ENCODE measurements around the gene MROH7.

Gene MROH7

GRCh38 chr1:54602554-54602953 is 39.0 kb upstream of the MROH7 start:
- Histone ChIP-seq H3K9me3 (ENCODE audit: control insufficient read depth, low read length) (no peaks in the 10 kb centered on the region), H3K4me1 (ENCODE audit: control insufficient read depth, insufficient read depth, low read length, poor library complexity, severe bottlenecking) (no peaks in the 10 kb centered on the region), H3K27me3 (replicated peaks; ENCODE audit: control insufficient read depth, insufficient read depth, low read length, poor library complexity, severe bottlenecking) (no peaks in the 10 kb centered on the region), H3K4me3 (ENCODE audit: insufficient read depth, low read depth, low read length, poor library complexity, severe bottlenecking) (no peak overlapping the region), H3K27ac (ENCODE audit: insufficient read depth, low read length, poor library complexity, severe bottlenecking) (no peak overlapping the region), H3K36me3 (ENCODE audit: control insufficient read depth, insufficient read depth, low read length) (no peaks in the 10 kb centered on the region)
- DNase-seq = no peak

- no peaks in the 10 kb centered on the region for H3K27me3 ChIP-seq (replicated peaks; ENCODE audit: control insufficient read depth, insufficient read depth, low read length, poor library complexity, severe bottlenecking)
- no peak overlapping the region for H3K4me3 ChIP-seq (ENCODE audit: insufficient read depth, low read depth, low read length, poor library complexity, severe bottlenecking)
- H3K36me3 ChIP-seq (ENCODE audit: control insufficient read depth, insufficient read depth, low read length) = no peaks in the 10 kb centered on the region
- DNase-seq = no peak
- H3K9me3 ChIP-seq (ENCODE audit: control insufficient read depth, low read length) = no peaks in the 10 kb centered on the region
- H3K4me1 ChIP-seq (ENCODE audit: control insufficient read depth, insufficient read depth, low read length, poor library complexity, severe bottlenecking) = no peaks in the 10 kb centered on the region
- H3K27ac ChIP-seq (ENCODE audit: insufficient read depth, low read length, poor library complexity, severe bottlenecking) = no peak overlapping the region
Observed at GRCh38 chr1:54603241-54603640, 38.3 kb upstream of the MROH7 start.

- Histone ChIP-seq H3K27ac (ENCODE audit: insufficient read depth, low read length, poor library complexity, severe bottlenecking) (no peak overlapping the region), H3K4me1 (ENCODE audit: control insufficient read depth, insufficient read depth, low read length, poor library complexity, severe bottlenecking) (no peaks in the 10 kb centered on the region), H3K36me3 (ENCODE audit: control insufficient read depth, insufficient read depth, low read length) (no peaks in the 10 kb centered on the region)
Observed at GRCh38 chr1:54604051-54604450, 37.5 kb upstream of the MROH7 start.

GRCh38 chr1:54604572-54605370 is 36.8 kb upstream of the MROH7 start:
- H3K4me3 ChIP-seq (ENCODE audit: insufficient read depth, low read depth, low read length, poor library complexity, severe bottlenecking) = no peak overlapping the region
- no peaks in the 10 kb centered on the region for H3K9me3 ChIP-seq (ENCODE audit: control insufficient read depth, low read length)
- DNase-seq = no peak
- no peaks in the 10 kb centered on the region for H3K27me3 ChIP-seq (replicated peaks; ENCODE audit: control insufficient read depth, insufficient read depth, low read length, poor library complexity, severe bottlenecking)
- H3K27ac ChIP-seq (ENCODE audit: insufficient read depth, low read length, poor library complexity, severe bottlenecking) = no peak overlapping the region
- no peaks in the 10 kb centered on the region for H3K36me3 ChIP-seq (ENCODE audit: control insufficient read depth, insufficient read depth, low read length)
- H3K4me1 ChIP-seq (ENCODE audit: control insufficient read depth, insufficient read depth, low read length, poor library complexity, severe bottlenecking) = no peaks in the 10 kb centered on the region

More at GRCh38 chr1:54604051-54604450, 37.5 kb upstream of the MROH7 start:
- DNase-seq = no peak
- H3K4me3 ChIP-seq (ENCODE audit: insufficient read depth, low read depth, low read length, poor library complexity, severe bottlenecking) = no peak overlapping the region
- H3K9me3 ChIP-seq (ENCODE audit: control insufficient read depth, low read length) = no peaks in the 10 kb centered on the region
- H3K27me3 ChIP-seq (replicated peaks; ENCODE audit: control insufficient read depth, insufficient read depth, low read length, poor library complexity, severe bottlenecking) = no peaks in the 10 kb centered on the region

- H3K27ac ChIP-seq (ENCODE audit: insufficient read depth, low read length, poor library complexity, severe bottlenecking) = no peak overlapping the region
- no peaks in the 10 kb centered on the region for H3K4me1 ChIP-seq (ENCODE audit: control insufficient read depth, insufficient read depth, low read length, poor library complexity, severe bottlenecking)
- no peak for DNase-seq
- no peak overlapping the region for H3K4me3 ChIP-seq (ENCODE audit: insufficient read depth, low read depth, low read length, poor library complexity, severe bottlenecking)
- H3K36me3 ChIP-seq (ENCODE audit: control insufficient read depth, insufficient read depth, low read length) = no peaks in the 10 kb centered on the region
- no peaks in the 10 kb centered on the region for H3K9me3 ChIP-seq (ENCODE audit: control insufficient read depth, low read length)
- H3K27me3 ChIP-seq (replicated peaks; ENCODE audit: control insufficient read depth, insufficient read depth, low read length, poor library complexity, severe bottlenecking) = no peaks in the 10 kb centered on the region
Observed at GRCh38 chr1:54606096-54606989, 35.2 kb upstream of the MROH7 start.

- Histone ChIP-seq H3K27ac (ENCODE audit: insufficient read depth, low read length, poor library complexity, severe bottlenecking) (no peak overlapping the region), H3K9me3 (ENCODE audit: control insufficient read depth, low read length) (no peaks in the 10 kb centered on the region), H3K4me3 (ENCODE audit: insufficient read depth, low read depth, low read length, poor library complexity, severe bottlenecking) (no peak overlapping the region), H3K4me1 (ENCODE audit: control insufficient read depth, insufficient read depth, low read length, poor library complexity, severe bottlenecking) (no peaks in the 10 kb centered on the region), H3K36me3 (ENCODE audit: control insufficient read depth, insufficient read depth, low read length) (no peaks in the 10 kb centered on the region), H3K27me3 (replicated peaks; ENCODE audit: control insufficient read depth, insufficient read depth, low read length, poor library complexity, severe bottlenecking) (no peaks in the 10 kb centered on the region)
- no peak for DNase-seq
Observed at GRCh38 chr1:54606990-54607325, 34.6 kb upstream of the MROH7 start.

GRCh38 chr1:54607821-54608565 is 33.6 kb upstream of the MROH7 start:
- H3K36me3 ChIP-seq (ENCODE audit: control insufficient read depth, insufficient read depth, low read length) = no peaks in the 10 kb centered on the region
- H3K27ac ChIP-seq (ENCODE audit: insufficient read depth, low read length, poor library complexity, severe bottlenecking) = no peak overlapping the region
- no peaks in the 10 kb centered on the region for H3K9me3 ChIP-seq (ENCODE audit: control insufficient read depth, low read length)
- H3K27me3 ChIP-seq (replicated peaks; ENCODE audit: control insufficient read depth, insufficient read depth, low read length, poor library complexity, severe bottlenecking) = no peaks in the 10 kb centered on the region
- no peak for DNase-seq
- no peak overlapping the region for H3K4me3 ChIP-seq (ENCODE audit: insufficient read depth, low read depth, low read length, poor library complexity, severe bottlenecking)
- H3K4me1 ChIP-seq (ENCODE audit: control insufficient read depth, insufficient read depth, low read length, poor library complexity, severe bottlenecking) = no peaks in the 10 kb centered on the region

GRCh38 chr1:54608566-54609230 is 32.9 kb upstream of the MROH7 start:
- Histone ChIP-seq H3K4me1 (ENCODE audit: control insufficient read depth, insufficient read depth, low read length, poor library complexity, severe bottlenecking) (no peaks in the 10 kb centered on the region), H3K9me3 (ENCODE audit: control insufficient read depth, low read length) (no peaks in the 10 kb centered on the region), H3K4me3 (ENCODE audit: insufficient read depth, low read depth, low read length, poor library complexity, severe bottlenecking) (no peak overlapping the region), H3K36me3 (ENCODE audit: control insufficient read depth, insufficient read depth, low read length) (no peaks in the 10 kb centered on the region), H3K27me3 (replicated peaks; ENCODE audit: control insufficient read depth, insufficient read depth, low read length, poor library complexity, severe bottlenecking) (no peaks in the 10 kb centered on the region), H3K27ac (ENCODE audit: insufficient read depth, low read length, poor library complexity, severe bottlenecking) (no peak overlapping the region)
- DNase-seq = no peak

GRCh38 chr1:54609301-54609921 is 32.2 kb upstream of the MROH7 start:
- no peaks in the 10 kb centered on the region for H3K4me1 ChIP-seq (ENCODE audit: control insufficient read depth, insufficient read depth, low read length, poor library complexity, severe bottlenecking)
- no peaks in the 10 kb centered on the region for H3K27me3 ChIP-seq (replicated peaks; ENCODE audit: control insufficient read depth, insufficient read depth, low read length, poor library complexity, severe bottlenecking)
- DNase-seq = no peak
- H3K27ac ChIP-seq (ENCODE audit: insufficient read depth, low read length, poor library complexity, severe bottlenecking) = no peak overlapping the region
- H3K9me3 ChIP-seq (ENCODE audit: control insufficient read depth, low read length) = no peaks in the 10 kb centered on the region
- H3K36me3 ChIP-seq (ENCODE audit: control insufficient read depth, insufficient read depth, low read length) = no peaks in the 10 kb centered on the region
- H3K4me3 ChIP-seq (ENCODE audit: insufficient read depth, low read depth, low read length, poor library complexity, severe bottlenecking) = no peak overlapping the region

Data from effector memory CD4-positive, alpha-beta T cell (primary cell).